H9 (cell line): ENCODE data around the gene WDR70. TPM values are rescaled to one million over a fixed set of nuclear protein-coding genes. Genes with fewer than 3 reads are reported as not detected.

Experiments used
- DNase-seq: peaks from one replicate; pipeline ENCODE4 v3.0.0-alpha.2; 2017
- H2AFZ ChIP-seq: one replicate; pipeline ENCODE4 v1.6.1; 2013; ENCODE audit warnings: mild to moderate bottlenecking, low read length, control low read depth, moderate library complexity
- H2AK5ac ChIP-seq: 2 replicates; pipeline ENCODE4 v1.6.1; 2013; ENCODE audit warnings: low read length, control low read depth, mixed read lengths; ENCODE audit not compliant: insufficient read length
- H2BK120ac ChIP-seq: one replicate; pipeline ENCODE4 v1.6.1; 2013; ENCODE audit warnings: low read depth, mild to moderate bottlenecking, low read length, control low read depth, inconsistent platforms; ENCODE audit not compliant: poor library complexity, severe bottlenecking
- H2BK12ac ChIP-seq: 2 replicates; pipeline ENCODE4 v1.6.1; 2013; ENCODE audit warnings: low read length, control low read depth, mixed read lengths, low read depth; ENCODE audit not compliant: insufficient read length
- H2BK15ac ChIP-seq: 2 replicates; pipeline ENCODE4 v1.6.1; 2013; ENCODE audit warnings: low read depth, low read length, control low read depth
- H2BK20ac ChIP-seq: one replicate; pipeline ENCODE4 v1.6.1; 2013; ENCODE audit warnings: low read depth, mild to moderate bottlenecking, low read length, control low read depth, inconsistent platforms; ENCODE audit not compliant: poor library complexity, severe bottlenecking
- H2BK5ac ChIP-seq: 2 replicates; pipeline ENCODE4 v1.6.1; 2013; ENCODE audit warnings: low read length, control low read depth, mixed read lengths; ENCODE audit not compliant: insufficient read length
- H3K14ac ChIP-seq: 2 replicates; pipeline ENCODE4 v1.6.1; 2013; ENCODE audit warnings: low read length, control low read depth; ENCODE audit not compliant: insufficient read depth
- H3K18ac ChIP-seq: 2 replicates; pipeline ENCODE4 v1.6.1; 2013; ENCODE audit warnings: low read depth, mild to moderate bottlenecking, mixed read lengths, low read length, control low read depth; ENCODE audit not compliant: insufficient read length
- H3K23ac ChIP-seq: 2 replicates; pipeline ENCODE4 v1.6.1; 2013; ENCODE audit warnings: low read length, control low read depth, mixed read lengths, low read depth; ENCODE audit not compliant: insufficient read length
- H3K23me2 ChIP-seq: 2 replicates; pipeline ENCODE4 v1.6.1; 2013; ENCODE audit warnings: low read depth, mild to moderate bottlenecking, mixed read lengths, low read length, control low read depth; ENCODE audit not compliant: insufficient read length, poor library complexity, severe bottlenecking
- H3K27ac ChIP-seq: 2 replicates; pipeline ENCODE4 v1.5.1; 2013; ENCODE audit warnings: low read length, control low read depth, mixed read lengths, low read depth; ENCODE audit not compliant: insufficient read length
- H3K27me3 ChIP-seq: 2 replicates; pipeline ENCODE4 v1.6.1; 2013; ENCODE audit warnings: low read length, control low read depth, inconsistent platforms; ENCODE audit not compliant: insufficient read depth
- H3K4ac ChIP-seq: 2 replicates; pipeline ENCODE4 v1.6.1; 2013; ENCODE audit warnings: low read depth, mild to moderate bottlenecking, control low read depth, inconsistent platforms, low read length, moderate library complexity
- H3K4me1 ChIP-seq: 2 replicates; pipeline ENCODE4 v1.6.1; 2013; ENCODE audit warnings: low read length, control low read depth, inconsistent platforms; ENCODE audit not compliant: insufficient read depth
- H3K4me2 ChIP-seq: 2 replicates; pipeline ENCODE4 v1.6.1; 2013; ENCODE audit warnings: low read length, control low read depth, mixed read lengths; ENCODE audit not compliant: insufficient read length, insufficient read depth
- H3K56ac ChIP-seq: 2 replicates; pipeline ENCODE4 v1.6.1; 2013; ENCODE audit warnings: low read depth, mild to moderate bottlenecking, mixed read lengths, low read length, control low read depth; ENCODE audit not compliant: insufficient read length
- H3K79me1 ChIP-seq: 2 replicates; pipeline ENCODE4 v1.6.1; 2013; ENCODE audit warnings: low read depth, mild to moderate bottlenecking, moderate library complexity, low read length, control low read depth, inconsistent platforms; ENCODE audit not compliant: insufficient read depth, poor library complexity, severe bottlenecking
- H3K79me2 ChIP-seq: 2 replicates; pipeline ENCODE4 v1.6.1; 2013; ENCODE audit warnings: low read length, control low read depth, inconsistent platforms; ENCODE audit not compliant: insufficient read depth
- H3K9ac ChIP-seq: 2 replicates; pipeline ENCODE4 v1.6.1; 2013; ENCODE audit warnings: low read length, control low read depth, mixed read lengths; ENCODE audit not compliant: insufficient read length; ENCODE audit errors: extremely low read depth
- H3K9me3 ChIP-seq: one replicate; pipeline ENCODE4 v1.6.1; 2013; ENCODE audit warnings: low read depth, low read length, inconsistent platforms; ENCODE audit not compliant: control insufficient read depth
- H3T11ph ChIP-seq: one replicate; pipeline ENCODE4 v1.6.1; 2013; ENCODE audit warnings: mild to moderate bottlenecking, low read length, control low read depth, inconsistent platforms
- H4K20me1 ChIP-seq: one replicate; pipeline ENCODE4 v1.6.1; 2013; ENCODE audit not compliant: control insufficient read depth, insufficient read length, insufficient read depth
- H4K5ac ChIP-seq: 2 replicates; pipeline ENCODE4 v1.6.1; 2013; ENCODE audit warnings: low read depth, mild to moderate bottlenecking, mixed read lengths, low read length, control low read depth; ENCODE audit not compliant: insufficient read length
- H4K8ac ChIP-seq: replicated peaks from 2 replicates; pipeline ENCODE4 v1.6.1; 2013; ENCODE audit warnings: low read length, control low read depth, mixed read lengths, low read depth; ENCODE audit not compliant: insufficient read length
- H4K91ac ChIP-seq: 2 replicates; pipeline ENCODE4 v1.6.1; 2013; ENCODE audit warnings: low read depth, mild to moderate bottlenecking, moderate library complexity, mixed read lengths, low read length, control low read depth; ENCODE audit not compliant: insufficient read length
- H3K27ac Mint-ChIP-seq, 3 experiments: 2 replicates in 2 of 3; 3 replicates in 1 of 3; pipeline ENCODE4 v1.8.0; 2020 to 2021; ENCODE audit warnings: mixed read lengths in 3 of 3, mild to moderate bottlenecking in 1 of 3, moderate library complexity in 1 of 3
- H3K27me3 Mint-ChIP-seq: 2 replicates; pipeline ENCODE4 v1.8.0; 2021; ENCODE audit warnings: low read depth, mild to moderate bottlenecking, moderate library complexity, mixed read lengths
- H3K36me3 Mint-ChIP-seq, 3 experiments: 2 replicates in 2 of 3; 3 replicates in 1 of 3; pipeline ENCODE4 v1.8.0; 2020 to 2021; ENCODE audit warnings: low read depth in 3 of 3, mixed read lengths in 3 of 3; ENCODE audit not compliant: insufficient read depth in 1 of 3
- H3K4me1 Mint-ChIP-seq, 2 experiments: 2 replicates each; pipeline ENCODE4 v1.8.0; 2020; ENCODE audit warnings: mixed read lengths in 2 of 2
- H3K4me3 Mint-ChIP-seq, 2 experiments: 2 replicates in 1 of 2; 3 replicates in 1 of 2; pipeline ENCODE4 v1.8.0; 2020 to 2021; ENCODE audit warnings: mild to moderate bottlenecking in 2 of 2, mixed read lengths in 2 of 2, moderate library complexity in 1 of 2
- H3K9me3 Mint-ChIP-seq, 2 experiments: 2 replicates in 1 of 2; 3 replicates in 1 of 2; pipeline ENCODE4 v1.8.0; 2020; ENCODE audit warnings: mild to moderate bottlenecking in 2 of 2, mixed read lengths in 2 of 2, moderate library complexity in 1 of 2
- WGBS: extraction: QIAGEN DNeasy Blood & Tissue Kit; methylation state at CpG from one replicate; pipeline ENCODE4 v1.1.7; 2013; ENCODE audit warnings: missing lambda C conversion rate, low lambda C conversion rate, mixed read lengths; ENCODE audit not compliant: insufficient read length; ENCODE audit errors: extremely low coverage; 5-methylcytosine and 5-hydroxymethylcytosine counted together
- total RNA-seq: library from RNA; stranded (reverse); gene quantifications from 2 replicates; pipeline ENCODE4 v1.2.1, GENCODE V29; 2021
- TF ChIP-seq, protein P1 (sequence below): fragments of 200-600 bp; sonication (generic); conservative IDR thresholded peaks from 3 replicates; pipeline ENCODE4 v1.8.0; 2021; ENCODE audit warnings: antibody characterized with exemption, mild to moderate bottlenecking

Gene WDR70
- total RNA-seq, 1 experiment from 2014 or later: 38.1 TPM

DNA sequence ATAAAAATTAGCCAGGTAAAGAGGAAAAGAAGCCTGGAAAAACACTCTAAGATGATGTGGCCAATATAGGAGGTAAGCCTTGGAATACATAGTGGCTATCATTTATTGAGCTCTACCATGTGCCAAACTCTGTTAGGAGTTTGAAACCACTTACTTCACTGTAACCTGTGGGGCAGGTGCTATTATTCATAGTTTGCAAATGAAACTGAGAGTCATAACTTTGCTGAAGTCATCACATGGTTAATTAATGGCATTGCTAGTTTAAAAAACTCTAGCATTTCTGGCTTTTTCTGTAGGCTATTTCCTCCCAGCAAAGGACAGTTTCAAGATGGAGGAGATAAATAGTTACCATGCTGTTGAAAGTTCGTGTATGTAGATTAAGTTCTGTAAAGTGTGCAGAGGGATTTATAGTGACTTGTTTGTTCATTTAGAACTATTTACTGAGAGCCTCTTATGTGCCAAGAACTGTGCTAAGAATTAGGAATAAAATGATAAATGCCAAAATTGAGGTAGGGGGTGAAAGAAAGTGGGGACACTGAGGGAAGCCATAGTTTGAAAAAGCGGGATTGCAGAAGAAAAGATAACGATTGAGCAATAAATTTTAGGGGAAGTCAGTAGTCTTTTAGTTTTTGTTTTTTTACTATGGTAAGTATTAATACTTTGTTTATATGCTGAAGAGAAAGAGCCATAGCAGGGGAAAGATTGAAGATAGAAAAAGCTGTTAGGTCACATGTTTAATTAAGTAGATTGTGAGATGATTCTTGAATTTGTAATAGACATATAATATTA lies 57.2 kb downstream of the WDR70 start:
- H2BK12ac ChIP-seq: no peak overlapping the region
- H3K18ac ChIP-seq: no peak overlapping the region
- H4K5ac ChIP-seq: no peak overlapping the region
- H2BK5ac ChIP-seq: no peak overlapping the region
- no peaks in the 10 kb centered on the region for H3K27me3 ChIP-seq
- no peak for DNase-seq
- no peak overlapping the region for H4K91ac ChIP-seq
- Mint-ChIP-seq H3K9me3 (no peaks in the 10 kb centered on the region), H3K27ac (no peak overlapping the region), H3K4me1 (no peaks in the 10 kb centered on the region), H3K27me3 (no peaks in the 10 kb centered on the region), H3K4me3 (no peak overlapping the region), H3K36me3 (peaks cover 0 to 4% (median 2%) of the 10 kb centered on the region in 3 experiments; a peak in 2 of 7 replicates)
- H3K4me1 ChIP-seq: no peaks in the 10 kb centered on the region; the same call in 1 of the 2 replicates
- no peak overlapping the region for H3K27ac ChIP-seq
- H3K23me2 ChIP-seq: no peaks in the 10 kb centered on the region
- no peak overlapping the region for H2BK20ac ChIP-seq
- no peak overlapping the region for H3K4me2 ChIP-seq
- TF ChIP-seq, protein P1, sequence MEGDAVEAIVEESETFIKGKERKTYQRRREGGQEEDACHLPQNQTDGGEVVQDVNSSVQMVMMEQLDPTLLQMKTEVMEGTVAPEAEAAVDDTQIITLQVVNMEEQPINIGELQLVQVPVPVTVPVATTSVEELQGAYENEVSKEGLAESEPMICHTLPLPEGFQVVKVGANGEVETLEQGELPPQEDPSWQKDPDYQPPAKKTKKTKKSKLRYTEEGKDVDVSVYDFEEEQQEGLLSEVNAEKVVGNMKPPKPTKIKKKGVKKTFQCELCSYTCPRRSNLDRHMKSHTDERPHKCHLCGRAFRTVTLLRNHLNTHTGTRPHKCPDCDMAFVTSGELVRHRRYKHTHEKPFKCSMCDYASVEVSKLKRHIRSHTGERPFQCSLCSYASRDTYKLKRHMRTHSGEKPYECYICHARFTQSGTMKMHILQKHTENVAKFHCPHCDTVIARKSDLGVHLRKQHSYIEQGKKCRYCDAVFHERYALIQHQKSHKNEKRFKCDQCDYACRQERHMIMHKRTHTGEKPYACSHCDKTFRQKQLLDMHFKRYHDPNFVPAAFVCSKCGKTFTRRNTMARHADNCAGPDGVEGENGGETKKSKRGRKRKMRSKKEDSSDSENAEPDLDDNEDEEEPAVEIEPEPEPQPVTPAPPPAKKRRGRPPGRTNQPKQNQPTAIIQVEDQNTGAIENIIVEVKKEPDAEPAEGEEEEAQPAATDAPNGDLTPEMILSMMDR: no peak
- no peaks in the 10 kb centered on the region for H3K79me1 ChIP-seq
- H3K56ac ChIP-seq: no peak overlapping the region
- H3K23ac ChIP-seq: no peak overlapping the region
- H2AK5ac ChIP-seq: no peak overlapping the region
- no peak overlapping the region for H3K4ac ChIP-seq
- H3K9ac ChIP-seq: no peak overlapping the region
- H3K14ac ChIP-seq: no peak overlapping the region
- H2BK120ac ChIP-seq: no peak overlapping the region
- H3K79me2 ChIP-seq: no peaks in the 10 kb centered on the region
- no peaks in the 10 kb centered on the region for H3K9me3 ChIP-seq
- no peak overlapping the region for H2BK15ac ChIP-seq
- H3T11ph ChIP-seq: no peak overlapping the region
- H4K8ac ChIP-seq: no peak overlapping the region
- no peaks in the 10 kb centered on the region for H4K20me1 ChIP-seq
- no CpG with 5 or more reads among the region's 3 CpGs for WGBS
- no peak overlapping the region for H2AFZ ChIP-seq
